GM13976 (cell line): ENCODE measurements around the gene CD99.
"Not testable (repeated sequence)": the region's sequence is repeated elsewhere in the genome, so short reads cannot be mapped to it uniquely, and the experiment has no call there.

Experiments
- DNase-seq: peaks from one replicate; pipeline ENCODE4 v3.0.0; 2012; ENCODE audit warnings: low spot score
- in situ Hi-C: fragments of 300-500 bp; cut with MboI; formaldehyde crosslinking; loops from one replicate; pipeline ENCODE4 v1.12.0; 2022; ENCODE audit warnings: low sequenced_read_pairs, mixed read lengths, inconsistent platforms; ENCODE audit not compliant: unreplicated experiment
- TF ChIP-seq, protein P1 (sequence below): IDR thresholded peaks from 2 replicates; pipeline ENCODE4 v1.5.1; 2012; ENCODE audit warnings: borderline replicate concordance, mild to moderate bottlenecking; ENCODE audit not compliant: insufficient read depth; ENCODE audit errors: extremely low read depth, missing control alignments, control extremely low read depth

The CD99 gene

DNA sequence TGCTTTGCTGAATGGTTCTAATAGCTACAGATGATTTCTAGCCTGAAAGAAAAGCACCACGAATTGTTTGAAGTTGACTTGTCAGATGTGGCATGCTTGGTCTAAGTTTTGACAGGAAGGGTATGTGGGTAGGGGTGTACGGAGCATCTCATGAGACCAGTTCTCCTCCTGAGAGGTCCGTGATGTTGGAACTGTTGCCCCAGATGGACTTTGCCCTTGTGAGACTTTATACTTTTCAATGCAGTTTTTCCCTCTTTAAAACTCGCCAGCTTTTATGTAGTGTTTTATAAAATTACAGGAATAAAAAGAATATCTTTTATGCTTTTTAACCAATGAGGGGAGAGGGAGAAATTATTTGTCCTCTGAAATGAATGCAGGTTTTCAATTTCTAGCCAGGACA is 44.2 kb downstream of the CD99 start:
- in situ Hi-C loops: no loop called here
- TF ChIP-seq, protein P1, sequence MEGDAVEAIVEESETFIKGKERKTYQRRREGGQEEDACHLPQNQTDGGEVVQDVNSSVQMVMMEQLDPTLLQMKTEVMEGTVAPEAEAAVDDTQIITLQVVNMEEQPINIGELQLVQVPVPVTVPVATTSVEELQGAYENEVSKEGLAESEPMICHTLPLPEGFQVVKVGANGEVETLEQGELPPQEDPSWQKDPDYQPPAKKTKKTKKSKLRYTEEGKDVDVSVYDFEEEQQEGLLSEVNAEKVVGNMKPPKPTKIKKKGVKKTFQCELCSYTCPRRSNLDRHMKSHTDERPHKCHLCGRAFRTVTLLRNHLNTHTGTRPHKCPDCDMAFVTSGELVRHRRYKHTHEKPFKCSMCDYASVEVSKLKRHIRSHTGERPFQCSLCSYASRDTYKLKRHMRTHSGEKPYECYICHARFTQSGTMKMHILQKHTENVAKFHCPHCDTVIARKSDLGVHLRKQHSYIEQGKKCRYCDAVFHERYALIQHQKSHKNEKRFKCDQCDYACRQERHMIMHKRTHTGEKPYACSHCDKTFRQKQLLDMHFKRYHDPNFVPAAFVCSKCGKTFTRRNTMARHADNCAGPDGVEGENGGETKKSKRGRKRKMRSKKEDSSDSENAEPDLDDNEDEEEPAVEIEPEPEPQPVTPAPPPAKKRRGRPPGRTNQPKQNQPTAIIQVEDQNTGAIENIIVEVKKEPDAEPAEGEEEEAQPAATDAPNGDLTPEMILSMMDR: no peak
- DNase-seq: no peak

DNA sequence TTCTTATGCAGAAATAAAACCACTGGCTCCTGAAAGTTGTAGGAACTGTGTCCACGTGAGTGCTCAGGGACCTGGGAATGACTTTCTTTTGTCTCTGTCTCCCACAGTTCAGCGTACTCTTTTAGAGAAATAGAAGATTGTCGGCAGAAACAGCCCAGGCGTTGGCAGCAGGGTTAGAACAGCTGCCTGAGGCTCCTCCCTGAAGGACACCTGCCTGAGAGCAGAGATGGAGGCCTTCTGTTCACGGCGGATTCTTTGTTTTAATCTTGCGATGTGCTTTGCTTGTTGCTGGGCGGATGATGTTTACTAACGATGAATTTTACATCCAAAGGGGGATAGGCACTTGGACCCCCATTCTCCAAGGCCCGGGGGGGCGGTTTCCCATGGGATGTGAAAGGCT is 49.6 kb downstream of the CD99 start:
- in situ Hi-C loops: no loop called here
- DNase-seq: no peak
- TF ChIP-seq, protein P1: no peak

DNA sequence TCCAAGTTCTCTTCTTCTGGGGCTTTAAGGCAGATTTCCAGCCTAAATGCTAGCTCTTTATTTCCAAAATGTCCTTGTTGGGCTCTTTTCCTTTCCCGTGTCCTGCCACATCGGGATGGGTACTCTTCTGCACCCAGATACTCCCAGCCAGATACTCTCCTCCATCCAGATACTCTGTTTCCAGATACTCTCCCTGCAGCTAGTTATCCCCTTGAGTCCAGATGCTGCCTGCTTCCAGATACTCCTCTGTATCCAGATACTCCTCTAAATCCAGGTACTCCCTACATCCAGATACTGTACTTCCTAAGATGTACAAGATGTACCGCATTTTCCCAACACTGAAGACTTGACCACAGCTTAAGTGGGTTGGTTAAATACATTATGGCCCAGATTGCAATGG is 50.3 kb downstream of the CD99 start:
- TF ChIP-seq, protein P1: no peak
- DNase-seq: no peak
- in situ Hi-C loops: no loop called here

DNA sequence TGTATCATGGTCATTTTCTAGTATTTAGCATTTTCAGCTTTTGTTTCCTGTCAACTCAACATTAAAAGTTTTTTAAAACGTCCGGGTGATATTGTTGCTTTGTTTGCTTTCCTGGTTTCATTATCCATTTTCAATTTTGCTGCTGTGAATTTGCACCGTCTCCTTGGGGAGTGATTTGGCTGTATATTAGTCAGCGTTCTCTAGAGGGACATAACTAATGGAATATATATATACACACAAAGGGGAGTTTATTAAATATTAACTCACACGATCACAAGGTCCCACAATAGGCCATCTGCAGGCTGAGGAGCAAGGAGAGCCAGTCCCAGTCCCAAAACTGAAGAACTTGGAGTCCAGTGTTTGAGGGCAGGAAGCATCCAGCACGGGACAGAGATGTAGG is 55.2 kb downstream of the CD99 start:
- DNase-seq, in situ Hi-C loops: not testable (repeated sequence)

DNA sequence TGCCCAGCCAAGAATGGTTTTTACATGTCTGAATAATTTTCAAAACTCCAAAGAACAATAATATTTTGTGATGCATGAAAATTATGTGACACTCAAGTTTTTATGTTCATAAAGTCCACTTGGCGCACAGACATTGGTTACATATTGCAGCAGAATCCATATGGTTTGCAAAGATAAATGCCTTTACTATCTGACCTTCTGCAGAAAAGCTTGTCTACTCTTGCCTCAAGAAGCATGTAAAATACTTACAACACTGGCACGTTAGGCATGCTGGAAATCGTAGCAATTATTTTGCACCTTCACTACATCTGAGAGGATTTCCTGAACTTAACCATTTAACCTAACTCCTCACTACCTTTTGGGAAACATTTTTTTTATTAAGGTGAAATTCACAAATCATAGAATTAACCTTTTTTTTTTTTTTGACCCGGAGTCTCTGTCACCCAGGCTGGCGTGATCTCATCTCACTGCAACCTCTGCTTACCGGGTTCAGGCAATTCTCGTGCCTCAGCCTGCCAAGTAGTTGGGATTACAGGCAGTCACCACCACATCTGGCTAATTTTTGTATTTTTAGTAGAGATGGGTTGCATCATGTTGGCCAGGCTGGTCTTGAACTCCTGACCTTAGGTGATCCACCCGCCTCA is 57.2 kb downstream of the CD99 start:
- in situ Hi-C loops: no loop called here
- no peak for DNase-seq
- TF ChIP-seq, protein P1: no peak

DNA sequence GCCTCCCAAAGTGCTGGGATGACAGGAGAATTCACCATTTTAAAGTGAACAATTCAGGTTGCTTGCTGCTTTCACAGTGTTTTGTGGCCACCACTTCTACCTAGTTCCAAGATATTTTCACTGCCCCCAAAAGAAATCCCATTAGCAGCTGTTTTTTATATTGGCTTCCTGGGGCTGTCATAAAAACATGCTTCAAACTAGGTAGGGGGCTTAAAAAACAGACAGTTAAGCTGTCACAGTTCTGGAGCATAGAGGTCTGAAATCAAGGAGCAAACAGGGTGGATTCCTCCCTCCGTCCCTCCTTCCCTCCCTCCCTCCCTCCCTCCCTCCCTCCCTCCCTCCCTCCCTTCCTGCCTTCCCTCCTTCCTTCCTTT is 57.7 kb downstream of the CD99 start:
- TF ChIP-seq, protein P1: no peak
- in situ Hi-C loops: no loop called here
- no peak for DNase-seq

DNA sequence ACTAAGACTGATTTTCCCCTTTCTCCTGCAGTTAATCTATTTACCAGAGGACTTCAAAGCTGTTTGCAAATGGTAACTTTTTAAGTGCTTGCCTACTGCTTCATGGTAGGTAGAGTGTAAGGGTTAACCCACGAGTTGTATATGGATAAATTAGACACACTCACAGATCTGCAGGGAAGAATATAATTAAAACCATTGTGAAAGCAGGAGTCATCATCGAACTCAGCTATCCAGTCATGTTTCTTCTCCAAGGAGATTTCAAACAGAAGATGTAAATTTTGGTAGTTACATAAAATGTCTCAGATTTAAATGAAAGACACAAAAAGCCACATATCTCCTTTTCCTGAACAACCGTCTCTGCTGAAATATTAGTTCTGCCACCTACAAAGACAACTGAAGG is 60.2 kb downstream of the CD99 start:
- TF ChIP-seq, protein P1: no peak
- in situ Hi-C loops: no loop called here
- no peak for DNase-seq

DNA sequence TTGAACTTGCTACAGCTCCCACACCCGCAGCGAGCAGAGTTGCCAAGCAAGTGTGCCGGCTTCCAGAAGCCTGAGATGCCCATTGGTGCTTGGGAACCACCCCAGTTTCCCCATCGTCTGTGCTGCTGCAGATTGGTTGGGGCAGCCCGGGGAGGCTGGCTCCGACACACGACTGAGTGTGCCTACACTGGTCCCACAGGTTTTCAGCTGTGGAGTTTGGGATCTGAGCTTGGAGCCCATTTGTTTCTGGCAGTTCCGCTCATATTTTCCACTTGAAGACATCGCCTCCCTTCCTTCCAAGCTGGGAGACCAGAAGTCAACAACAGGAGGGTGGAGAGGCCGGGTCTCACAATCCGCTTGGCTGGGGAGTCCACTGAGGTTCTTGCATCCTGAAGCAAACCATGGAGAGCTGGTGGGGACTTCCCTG is 60.8 kb downstream of the CD99 start, which contains the start of gene XG:
XG (plus strand) TSS at position 167 of the 427 bp plus-strand sequence; CDS start at position 402, 235 bp downstream.
- in situ Hi-C loops, DNase-seq: not testable (repeated sequence)

DNA sequence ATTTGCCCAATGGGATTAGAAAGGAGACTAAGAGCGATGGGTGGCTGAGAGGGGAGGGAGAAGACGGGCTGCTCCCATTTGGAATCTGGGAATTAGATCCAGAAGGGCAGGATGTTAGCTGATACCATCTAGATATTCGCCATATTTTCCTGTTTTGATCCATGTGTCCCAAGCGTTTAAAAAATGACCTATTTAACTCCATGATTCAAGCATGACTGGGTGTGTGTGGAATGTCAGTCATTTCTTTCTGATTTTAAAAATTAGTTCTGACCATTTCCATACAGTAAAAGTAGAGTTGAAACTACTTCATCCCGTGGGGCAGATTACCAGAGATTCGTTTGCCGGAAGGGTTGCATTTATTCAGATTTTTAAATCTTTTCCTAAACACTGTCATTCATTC is 61.3 kb downstream of the CD99 start:
- DNase-seq, in situ Hi-C loops: not testable (repeated sequence)

DNA sequence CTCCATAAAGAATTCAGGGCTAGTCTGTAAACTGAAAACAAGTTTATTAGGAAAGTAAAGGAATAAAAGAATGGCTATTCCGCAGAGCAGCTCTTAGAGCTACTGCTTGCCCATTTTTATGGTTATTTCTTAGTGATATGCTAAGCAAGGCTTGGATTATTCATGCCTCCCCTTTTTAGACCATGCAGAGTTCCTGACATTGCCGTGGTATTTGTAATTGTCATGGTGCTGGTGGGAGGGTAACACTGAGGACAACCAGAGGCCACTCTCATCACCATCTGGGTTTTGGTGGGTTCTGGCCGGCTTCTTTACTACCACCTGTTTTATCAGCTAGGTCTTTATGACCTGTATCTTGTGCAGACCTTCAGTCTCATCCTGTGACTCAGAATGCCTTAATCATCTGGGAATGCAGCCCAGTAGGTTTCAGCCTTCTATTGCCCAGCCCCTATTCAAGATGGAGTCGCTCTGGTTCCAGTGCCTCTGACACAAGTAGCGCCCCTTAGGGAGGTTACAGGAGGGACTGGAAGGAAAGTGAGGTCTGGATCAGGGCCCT is 64.1 kb downstream of the CD99 start:
- in situ Hi-C loops, DNase-seq: not testable (repeated sequence)
